Measurements from ENCODE around the gene PRKG1.

DNA sequence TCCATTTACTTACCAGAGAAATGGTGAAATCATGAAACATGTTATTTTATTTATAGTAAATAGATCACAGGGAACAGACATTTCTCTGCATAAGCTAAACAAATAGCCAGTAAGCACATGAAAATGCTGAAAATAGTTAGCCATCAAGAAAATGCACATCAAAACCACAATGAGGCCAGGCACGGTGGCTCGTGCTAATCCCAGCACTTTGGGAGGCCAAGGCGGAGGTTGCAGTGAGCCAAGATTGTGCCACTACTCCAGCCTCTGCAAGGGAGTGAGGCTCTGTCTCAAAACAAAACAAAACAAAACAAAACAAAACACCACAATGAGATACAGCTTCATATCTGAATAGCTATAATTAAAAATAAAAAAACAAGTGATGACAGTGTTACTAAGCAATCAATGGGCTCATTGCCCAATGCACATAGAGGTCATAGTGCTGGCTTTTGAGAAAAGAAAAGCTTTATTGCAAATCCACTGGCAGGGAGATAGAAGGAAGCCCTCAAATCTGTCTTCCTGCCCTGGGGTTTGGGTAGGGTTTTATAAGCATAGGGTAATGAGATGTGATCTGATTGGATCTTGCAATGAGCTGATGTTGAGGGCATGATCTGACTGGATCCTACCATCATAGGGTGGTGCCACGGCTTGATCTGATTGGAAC, 608.9 kb downstream of the PRKG1 start:
- TF ChIP-seq POLR2A (IDR thresholded peaks at IDR 0.05): no peak
- TF ChIP-seq CTCF (IDR thresholded peaks at IDR 0.05): no peak
